T1000 (cell line): ENCODE measurements around the gene DRD2.

Experiments
- DNase-seq: peaks from one replicate; lab custom pipeline; 2025; ENCODE audit warnings: mixed read lengths; lab: John Stamatoyannopoulos, UW

DRD2 gene

GRCh38 chr11:113446112-113446511 is 29.1 kb downstream of the DRD2 start:
- DNase-seq = no peak

- DNase-seq = no peak
These were observed 30.6 kb downstream of the DRD2 start for GRCh38 chr11:113444502-113445123.

- DNase-seq = no peak
These were observed 34.4 kb downstream of the DRD2 start for GRCh38 chr11:113440816-113441215.

DNA sequence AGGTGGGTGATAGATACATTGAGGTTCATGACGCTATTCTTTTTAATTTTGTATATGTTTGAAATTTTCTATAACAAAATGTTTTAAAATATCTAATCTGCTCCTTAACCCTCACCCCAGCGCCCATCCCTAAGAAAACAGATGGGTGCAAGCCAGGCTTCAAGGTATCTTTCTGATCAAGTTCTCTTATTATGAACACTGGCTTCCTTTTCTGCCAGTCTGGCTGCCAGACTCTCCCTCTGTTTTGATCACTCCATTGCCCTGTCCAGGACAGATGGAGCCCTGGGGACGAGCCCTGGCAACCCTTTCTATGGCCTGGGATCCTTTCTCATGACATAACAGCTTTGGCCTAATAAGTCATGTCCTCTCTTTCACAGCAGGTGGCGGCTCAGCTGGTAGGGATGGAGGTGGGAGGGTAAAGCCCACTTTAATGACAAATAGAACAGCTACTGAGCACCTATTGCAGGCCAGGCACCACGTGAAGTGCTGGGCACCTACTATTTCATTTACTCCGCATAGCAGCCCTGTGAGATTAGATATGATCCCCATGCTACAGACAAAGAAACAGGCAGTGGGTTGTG is 38.4 kb downstream of the DRD2 start:
- DNase-seq = no peak

DNA sequence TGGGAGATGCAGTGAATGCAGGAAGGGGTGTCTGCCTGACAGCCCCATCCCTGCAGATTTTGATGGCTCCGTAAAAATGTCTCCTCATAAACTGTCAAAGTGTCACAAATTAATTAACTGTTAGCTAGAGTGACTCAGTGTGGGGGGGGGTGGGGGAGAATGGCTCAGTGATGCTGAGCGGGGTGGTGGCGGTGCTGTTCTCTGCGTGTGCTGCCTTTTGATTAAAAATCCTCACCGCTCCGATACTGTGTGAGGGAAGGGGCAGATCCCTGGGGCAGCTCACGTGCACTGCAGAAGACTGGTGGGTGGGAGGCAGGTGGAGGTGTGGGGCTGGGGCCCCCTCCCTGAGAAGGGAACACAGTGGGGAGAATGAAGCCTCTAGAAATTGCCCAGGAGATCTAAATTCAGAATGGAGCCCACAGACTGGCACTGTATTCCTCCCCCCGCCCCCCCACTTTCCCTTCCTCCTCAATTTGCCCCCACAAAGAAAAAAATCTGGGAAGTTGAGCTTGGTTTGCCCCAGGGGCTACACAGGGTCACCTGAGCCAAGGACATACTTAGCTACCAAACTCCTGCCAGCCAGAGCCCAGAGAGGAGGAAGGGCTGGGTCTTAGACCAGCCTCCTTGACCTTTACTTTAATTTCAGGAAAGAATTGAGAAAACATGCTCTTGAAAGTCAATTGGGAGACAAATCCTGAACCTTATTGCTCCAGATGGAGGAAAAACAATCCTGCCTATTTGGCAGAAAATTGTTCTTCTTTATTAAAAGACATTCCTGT is 39.8 kb downstream of the DRD2 start:
- DNase-seq = no peak

- DNase-seq = no peak
These were observed 43.5 kb downstream of the DRD2 start for GRCh38 chr11:113431746-113432145.

DNA sequence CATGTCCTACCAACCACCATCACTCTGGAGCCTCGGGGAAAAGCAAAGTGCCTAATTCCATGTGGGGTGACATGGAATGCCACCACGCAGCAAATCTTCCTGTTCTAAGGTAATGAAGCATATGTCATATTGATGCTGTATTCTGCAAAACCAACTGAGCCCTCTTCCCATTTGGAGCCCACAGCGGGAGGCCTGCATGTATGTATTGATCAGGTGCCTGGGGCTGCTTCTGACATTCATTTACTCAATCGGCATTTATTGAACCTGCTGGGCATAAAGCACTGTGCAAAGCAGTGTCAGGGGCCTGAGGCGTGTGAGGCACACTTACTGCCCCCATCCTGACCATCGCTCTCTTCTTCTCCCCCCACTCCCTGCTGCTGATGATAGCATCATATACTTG is 48.5 kb downstream of the DRD2 start:
- DNase-seq = no peak

DNA sequence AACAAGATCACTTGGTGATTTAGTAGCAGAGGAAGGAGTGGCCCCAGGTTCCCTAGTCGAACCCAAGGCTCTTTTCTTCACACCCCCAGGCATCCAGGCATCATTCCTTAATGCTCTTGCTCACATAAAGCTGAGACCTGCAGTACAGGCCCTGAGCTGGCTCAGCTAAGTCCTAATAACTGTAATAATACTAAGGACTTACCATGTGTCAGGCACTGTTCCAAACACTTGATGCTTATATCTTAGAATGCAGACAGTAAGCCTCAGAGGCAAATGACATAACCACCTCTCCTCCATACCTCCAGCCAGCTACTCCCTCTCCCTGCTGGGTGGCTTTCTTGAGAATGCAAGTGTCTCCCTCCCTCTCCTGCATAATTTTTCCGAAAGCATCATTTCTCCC is 54.4 kb downstream of the DRD2 start:
- DNase-seq = no peak

GRCh38 chr11:113419454-113420003 is 55.7 kb downstream of the DRD2 start:
- DNase-seq = no peak

GRCh38 chr11:113417428-113417827 is 57.8 kb downstream of the DRD2 start:
- no peak for DNase-seq

DNA sequence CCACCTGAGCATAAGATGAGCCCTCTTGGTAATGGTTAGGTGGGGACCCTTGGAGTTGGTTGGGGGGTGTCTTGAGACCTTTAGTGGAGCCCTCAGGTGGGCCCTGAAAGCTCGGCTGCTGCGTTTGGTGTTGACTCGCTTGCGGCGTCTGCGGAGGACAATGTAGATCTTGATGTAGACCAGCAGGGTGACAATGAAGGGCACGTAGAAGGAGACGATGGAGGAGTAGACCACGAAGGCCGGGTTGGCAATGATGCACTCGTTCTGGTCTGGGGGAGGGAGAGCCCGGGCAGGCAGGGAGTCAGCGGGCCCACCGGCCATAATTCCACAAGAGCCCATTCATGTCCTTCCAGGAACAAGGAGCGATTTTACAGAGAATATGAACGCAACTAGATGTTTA is 59.9 kb downstream of the DRD2 start:
- DNase-seq = no peak

DNA sequence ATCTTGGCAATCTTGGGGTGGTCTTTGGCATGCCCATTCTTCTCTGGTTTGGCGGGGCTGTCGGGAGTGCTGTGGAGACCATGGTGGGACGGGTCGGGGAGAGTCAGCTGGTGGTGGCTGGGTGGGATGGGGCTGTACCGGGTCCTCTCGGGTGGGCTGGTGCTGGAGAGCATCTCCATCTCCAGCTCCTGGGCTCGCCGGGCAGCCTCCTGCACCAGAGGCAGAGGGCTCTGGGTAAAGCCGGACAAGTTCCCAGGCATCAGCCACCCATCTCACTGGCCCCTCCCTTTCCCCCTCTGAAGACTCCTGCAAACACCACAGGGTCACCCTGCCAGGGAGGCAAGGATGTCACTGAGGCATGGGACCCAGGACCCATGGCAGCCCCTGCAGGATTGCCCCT is 62.5 kb downstream of the DRD2 start:
- no peak for DNase-seq

DNA sequence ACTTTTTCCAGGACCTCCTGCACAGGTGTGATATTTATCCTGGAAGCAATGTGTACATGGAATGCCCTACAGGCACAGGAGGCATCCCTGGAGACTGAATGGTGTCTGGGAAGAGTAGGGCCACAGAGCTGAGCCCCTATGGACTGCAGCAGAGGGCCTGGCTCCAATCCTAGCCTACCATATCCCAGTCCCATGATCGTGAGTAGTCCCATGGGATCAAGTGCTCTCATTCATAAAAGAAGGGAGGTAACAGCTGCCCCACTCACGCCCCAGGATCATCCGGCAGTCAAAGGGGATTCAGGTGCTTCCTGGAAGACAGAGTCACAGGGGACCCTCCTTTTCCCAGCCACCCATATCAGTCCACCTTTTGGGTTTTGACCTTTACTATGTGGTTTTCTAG is 63.7 kb downstream of the DRD2 start:
- DNase-seq = no peak

DNA sequence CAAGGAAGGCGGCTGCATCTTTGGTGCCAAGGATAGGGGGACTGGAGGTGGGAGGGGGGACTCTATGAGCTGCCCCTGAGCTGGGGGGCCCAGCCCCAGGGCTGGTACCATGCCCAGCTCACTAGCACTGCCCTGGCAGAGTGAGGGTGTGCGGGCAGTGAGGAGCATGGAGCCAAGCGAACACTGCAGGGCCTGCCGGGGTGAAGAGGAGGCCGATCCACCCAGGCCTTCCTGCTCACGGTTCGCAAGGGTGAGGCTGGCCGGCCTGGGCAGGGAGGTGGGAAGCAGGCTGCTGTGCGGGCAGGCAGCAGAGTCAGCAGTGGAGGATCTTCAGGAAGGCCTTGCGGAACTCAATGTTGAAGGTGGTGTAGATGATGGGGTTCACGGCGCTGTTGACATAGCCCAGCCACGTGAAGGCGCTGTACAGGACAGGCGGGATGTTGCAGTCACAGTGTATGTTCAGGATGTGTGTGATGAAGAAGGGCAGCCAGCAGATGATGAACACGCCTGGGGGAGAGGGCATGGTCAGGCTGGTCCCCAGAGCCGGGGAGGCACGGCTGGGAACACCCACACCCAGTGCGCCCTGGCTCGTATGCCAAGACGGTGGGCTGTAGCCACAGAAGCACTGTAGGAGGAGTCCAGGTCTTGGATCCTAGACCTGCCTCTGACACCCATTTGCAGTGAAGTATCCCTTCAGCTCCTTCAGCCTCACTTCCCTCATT is 64.6 kb downstream of the DRD2 start:
- no peak for DNase-seq

GRCh38 chr11:113409526-113409925 is 65.7 kb downstream of the DRD2 start:
- DNase-seq = no peak

DNA sequence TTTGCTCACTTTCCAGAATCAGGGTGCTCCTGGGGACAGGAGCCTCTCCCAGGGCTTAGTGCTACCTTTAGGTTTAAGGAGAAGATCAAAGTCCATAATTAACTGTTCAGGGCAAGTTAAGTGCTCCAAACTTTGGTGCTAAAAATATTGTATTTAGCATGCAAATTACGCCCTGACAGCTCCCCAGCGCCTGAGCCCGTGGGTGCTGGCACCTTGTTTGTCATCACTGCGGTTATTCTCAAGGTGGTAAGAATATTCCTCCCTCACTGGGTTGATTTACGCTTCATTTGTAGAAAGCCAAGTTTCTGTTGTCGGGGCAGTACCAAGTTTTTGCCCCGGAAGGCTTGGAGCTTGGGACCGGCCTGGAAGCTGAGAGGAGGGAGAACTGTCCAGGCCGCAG is 66.3 kb downstream of the DRD2 start:
- no peak for DNase-seq

DNA sequence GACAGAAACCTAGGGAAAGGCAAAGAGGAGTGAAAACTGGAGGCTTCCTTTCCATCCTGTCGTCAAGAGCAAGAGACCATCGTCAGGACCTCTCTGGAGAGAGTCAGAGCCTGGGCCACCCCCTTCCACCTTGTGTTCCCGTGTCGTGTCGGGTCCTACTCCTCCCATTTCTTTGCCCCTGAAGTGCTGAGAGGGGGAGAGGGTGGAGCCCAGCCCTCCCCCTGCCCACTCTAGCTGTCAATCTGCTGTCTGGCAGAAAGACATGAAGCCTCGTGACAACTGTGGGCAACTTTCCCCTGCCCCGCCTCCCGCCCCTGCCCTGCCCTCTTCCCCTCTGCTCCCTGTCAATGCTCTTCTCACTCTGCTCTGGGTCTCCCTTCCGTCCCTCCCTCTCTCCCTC is 67.0 kb downstream of the DRD2 start:
- DNase-seq = no peak

DNA sequence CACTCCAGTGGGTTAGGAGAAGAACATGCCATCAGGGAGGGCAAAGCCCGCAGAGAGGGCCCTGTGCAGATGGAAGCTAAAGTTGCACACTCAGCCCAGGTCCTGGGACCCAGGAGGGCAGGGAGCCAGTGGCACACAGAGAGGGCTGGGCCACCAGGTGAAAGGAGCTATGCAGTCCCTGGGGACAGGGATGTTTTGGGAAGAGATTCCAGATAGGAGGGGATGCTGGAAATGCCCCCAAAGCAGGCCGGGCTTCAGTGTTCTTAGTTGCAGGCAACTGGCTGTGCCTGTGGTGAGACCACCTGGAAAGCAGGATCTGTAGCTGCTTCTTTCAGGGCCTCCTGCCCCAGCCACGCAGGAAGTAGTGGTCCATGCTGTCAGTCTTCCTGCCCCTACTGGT is 68.0 kb downstream of the DRD2 start:
- no peak for DNase-seq

DNA sequence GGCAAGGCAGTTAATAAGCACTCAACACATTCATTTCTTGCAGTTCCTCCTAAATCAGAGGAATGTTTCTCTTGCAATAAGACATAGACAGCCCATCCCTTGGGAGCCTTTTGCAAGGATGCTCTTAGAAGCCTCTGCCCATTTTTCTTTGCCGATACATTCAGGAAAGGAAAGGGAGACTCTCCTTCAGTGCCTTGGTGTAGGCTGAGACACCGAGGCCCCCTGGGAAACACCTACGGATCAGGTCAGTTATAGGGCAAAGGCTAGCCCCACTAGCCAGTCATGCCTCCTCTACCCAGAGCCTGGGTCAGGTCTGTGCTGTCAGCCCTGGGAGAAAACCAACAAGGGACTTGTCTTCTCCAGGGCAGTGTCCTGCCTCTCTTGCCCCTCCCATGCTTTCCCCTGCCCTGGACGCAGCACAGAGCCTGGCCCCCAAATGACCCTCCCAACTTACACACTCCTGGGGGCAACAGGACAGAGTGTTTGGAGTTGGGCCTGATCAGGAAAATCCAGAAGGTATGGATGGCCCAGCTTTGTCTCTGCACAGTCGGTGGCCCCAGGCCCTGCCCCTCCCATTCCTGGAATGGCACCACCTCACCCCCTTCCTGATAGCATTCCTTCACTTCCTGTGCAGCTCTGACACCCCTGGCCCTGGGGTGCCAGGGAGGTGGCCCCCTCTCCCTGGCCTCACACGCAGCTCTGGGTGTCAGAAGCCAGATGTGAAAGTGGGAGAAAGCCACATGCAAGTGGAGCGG is 69.3 kb downstream of the DRD2 start:
- no peak for DNase-seq

DNA sequence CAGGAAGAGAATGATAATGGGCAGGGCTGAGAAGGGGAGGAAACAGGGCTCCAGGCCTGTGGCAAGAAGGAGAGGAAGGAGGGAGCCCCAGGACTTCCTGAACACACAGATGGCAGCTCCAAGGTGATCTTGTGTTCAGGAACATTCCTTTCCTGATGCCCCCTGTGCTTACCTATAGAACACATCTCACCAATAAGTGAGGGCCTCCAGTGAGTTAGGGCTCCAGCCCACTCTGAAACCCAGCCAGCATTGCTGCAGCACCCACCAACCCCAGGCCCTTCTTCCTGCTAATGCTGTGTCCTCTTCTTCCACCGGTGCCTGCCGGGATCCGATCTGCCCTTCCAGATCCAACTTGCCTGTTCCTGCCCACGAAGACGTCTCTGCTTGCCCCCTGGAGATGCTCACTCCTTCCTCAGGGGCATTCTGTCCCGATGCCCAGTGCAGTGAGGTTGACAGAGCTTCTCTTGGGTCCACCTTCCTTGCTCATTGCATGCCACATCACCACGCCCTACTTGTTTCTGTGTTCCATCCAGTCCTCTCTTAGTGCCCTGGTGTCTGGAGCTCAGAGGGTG is 70.3 kb downstream of the DRD2 start:
- DNase-seq = no peak

- no peak for DNase-seq
These were observed 73.5 kb downstream of the DRD2 start for GRCh38 chr11:113401718-113402117.
